Upper lobe of left lung (tissue), 6 donors: ENCODE measurements around the gene CCDC92. TPM values are rescaled to one million over a fixed set of nuclear protein-coding genes. Genes with fewer than 3 reads are reported as not detected.

Experiments
- ATAC-seq, 2 donors: fragments of 200-7000 bp; cut with Tn5 transposase; one replicate each; pipeline ENCODE4 v1.9.1; 2022; ENCODE audit warnings: mild to moderate bottlenecking in 2 of 2, moderate library complexity in 2 of 2; ENCODE audit not compliant: low FRiP score in 2 of 2
- DNase-seq, 2 donors: peaks; one replicate each; pipeline ENCODE4 v3.0.0-alpha.2; 2019 to 2020
- H3K27ac ChIP-seq, 4 donors: fragments of 200-600 bp; sonication (generic); one replicate each; pipeline ENCODE4 v1.5.1; 2016 to 2019
- H3K27me3 ChIP-seq, 4 donors: fragments of 200-600 bp; sonication (generic); one replicate each; pipeline ENCODE4 v1.5.1; 2017 to 2019
- H3K36me3 ChIP-seq, 4 donors: fragments of 200-600 bp; sonication (generic); one replicate each; pipeline ENCODE4 v1.5.1; 2016 to 2019
- H3K4me1 ChIP-seq, 4 donors: fragments of 200-600 bp; sonication (generic); one replicate each; pipeline ENCODE4 v1.5.1; 2018 to 2019
- H3K4me3 ChIP-seq, 4 donors: fragments of 200-600 bp; sonication (generic); one replicate each; pipeline ENCODE4 v1.5.1; 2017 to 2019; ENCODE audit warnings: mild to moderate bottlenecking in 2 of 4, moderate library complexity in 1 of 4
- H3K9me3 ChIP-seq, 4 donors: fragments of 200-600 bp; sonication (generic); one replicate each; pipeline ENCODE4 v1.5.1; 2018 to 2019
- EP300 ChIP-seq, 4 donors: sonication (generic); formaldehyde crosslinking; IDR thresholded peaks; one replicate each; pipeline ENCODE4 v1.5.1; 2017; ENCODE audit warnings: antibody characterized with exemption in 4 of 4, control low read depth in 2 of 4
- POLR2A ChIP-seq, 4 donors: fragments of 450-650 bp; IDR thresholded peaks; one replicate each; pipeline ENCODE4 v1.5.1; 2016 to 2017; ENCODE audit warnings: antibody characterized with exemption in 4 of 4, mild to moderate bottlenecking in 2 of 4
- POLR2AphosphoS5 ChIP-seq, 2 donors: sonication (generic); formaldehyde crosslinking; IDR thresholded peaks; one replicate each; pipeline ENCODE4 v1.5.1; 2017; ENCODE audit warnings: antibody characterized with exemption in 2 of 2
- WGBS, 2 donors: methylation state at CpG; one replicate each; pipeline ENCODE4 v1.1.5; 2017 to 2018; 5-methylcytosine and 5-hydroxymethylcytosine counted together
- total RNA-seq, 6 donors: library from RNA; depleted of rRNA in 4 of 6; stranded (reverse); fragments of >200 nt in 4 of 6; gene quantifications; one replicate each; pipeline versions ENCODE4 v1.1.0 to v1.2.1, GENCODE V29; 2016 to 2021
- TF ChIP-seq, protein P1 (sequence below), 6 experiments: fragments of 450-650 bp in 4 of 6; fragments of 200-600 bp in 2 of 6; sonication (generic) in 2 of 6; IDR thresholded peaks; one replicate each; pipeline ENCODE4 v1.5.1; 2016 to 2019; ENCODE audit warnings: antibody characterized with exemption in 6 of 6
- donor health status: DM: no; HTN: no; CAD: no; lungs with moderate emphysema.
- donor health status: DM: no; HTN: yes; CAD: no; lungs with severe emphysema.

The CCDC92 gene
- total RNA-seq, 6 donors from 2014 or later = 33.8 to 48.9 (median 43.7) TPM

- H3K27me3 ChIP-seq = no peaks in the 10 kb centered on the region
- DNase-seq (no peak), ATAC-seq (no peak)
- H3K27ac ChIP-seq = no peak overlapping the region
- peaks cover 0 to 8% (median 1%) of the 10 kb centered on the region in 4 donors for H3K4me1 ChIP-seq
- no peak overlapping the region for H3K4me3 ChIP-seq
- no peaks in the 10 kb centered on the region for H3K36me3 ChIP-seq
- TF ChIP-seq POLR2AphosphoS5 (IDR thresholded peaks at IDR 0.05) (no peak), EP300 (IDR thresholded peaks at IDR 0.05) (no peak), POLR2A (IDR thresholded peaks at IDR 0.05) (no peak)
- TF ChIP-seq, protein P1, sequence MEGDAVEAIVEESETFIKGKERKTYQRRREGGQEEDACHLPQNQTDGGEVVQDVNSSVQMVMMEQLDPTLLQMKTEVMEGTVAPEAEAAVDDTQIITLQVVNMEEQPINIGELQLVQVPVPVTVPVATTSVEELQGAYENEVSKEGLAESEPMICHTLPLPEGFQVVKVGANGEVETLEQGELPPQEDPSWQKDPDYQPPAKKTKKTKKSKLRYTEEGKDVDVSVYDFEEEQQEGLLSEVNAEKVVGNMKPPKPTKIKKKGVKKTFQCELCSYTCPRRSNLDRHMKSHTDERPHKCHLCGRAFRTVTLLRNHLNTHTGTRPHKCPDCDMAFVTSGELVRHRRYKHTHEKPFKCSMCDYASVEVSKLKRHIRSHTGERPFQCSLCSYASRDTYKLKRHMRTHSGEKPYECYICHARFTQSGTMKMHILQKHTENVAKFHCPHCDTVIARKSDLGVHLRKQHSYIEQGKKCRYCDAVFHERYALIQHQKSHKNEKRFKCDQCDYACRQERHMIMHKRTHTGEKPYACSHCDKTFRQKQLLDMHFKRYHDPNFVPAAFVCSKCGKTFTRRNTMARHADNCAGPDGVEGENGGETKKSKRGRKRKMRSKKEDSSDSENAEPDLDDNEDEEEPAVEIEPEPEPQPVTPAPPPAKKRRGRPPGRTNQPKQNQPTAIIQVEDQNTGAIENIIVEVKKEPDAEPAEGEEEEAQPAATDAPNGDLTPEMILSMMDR (IDR thresholded peaks at IDR 0.05) = no peak
- no peaks in the 10 kb centered on the region for H3K9me3 ChIP-seq
- WGBS, 2 donors = 71 to 100% methylated on average over 5 to 8 of the region's 8 CpGs
Measured at GRCh38 chr12:123958462-123958861, 14.2 kb downstream of the CCDC92 start.

DNA sequence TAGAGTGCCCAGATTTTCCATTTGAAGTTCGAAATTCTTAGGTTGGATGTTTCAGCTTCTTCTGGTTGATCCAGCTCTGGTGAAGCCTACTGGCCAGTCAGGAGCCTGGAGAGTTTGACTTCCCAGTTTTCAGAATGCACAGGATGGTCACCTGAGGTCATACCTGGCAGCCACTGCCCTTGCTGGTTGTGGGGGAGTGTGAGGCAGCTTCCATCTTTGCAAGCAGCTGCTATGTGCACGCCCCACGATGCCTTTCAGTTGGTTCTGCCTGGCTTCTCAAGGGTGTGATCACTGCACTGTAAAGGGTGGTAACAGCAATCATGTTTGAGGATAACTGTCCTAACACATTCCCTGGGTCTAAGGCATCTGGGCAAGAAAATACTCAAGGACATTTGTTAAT is 15.4 kb downstream of the CCDC92 start:
- no peaks in the 10 kb centered on the region for H3K27me3 ChIP-seq
- no peaks in the 10 kb centered on the region for H3K9me3 ChIP-seq
- no peak for ATAC-seq
- peaks cover 1 to 7% (median 6%) of the 10 kb centered on the region in 4 donors for H3K4me1 ChIP-seq
- WGBS, 2 donors = 67 to 94% methylated on average over 3 of the region's 3 CpGs
- no peak overlapping the region for H3K4me3 ChIP-seq
- TF ChIP-seq EP300 (IDR thresholded peaks at IDR 0.05) (no peak), POLR2A (IDR thresholded peaks at IDR 0.05) (no peak), POLR2AphosphoS5 (IDR thresholded peaks at IDR 0.05) (no peak)
- TF ChIP-seq, protein P1 (IDR thresholded peaks at IDR 0.05) = no peak
- no peak for DNase-seq
- H3K36me3 ChIP-seq = no peaks in the 10 kb centered on the region
- no peak overlapping the region for H3K27ac ChIP-seq

DNA sequence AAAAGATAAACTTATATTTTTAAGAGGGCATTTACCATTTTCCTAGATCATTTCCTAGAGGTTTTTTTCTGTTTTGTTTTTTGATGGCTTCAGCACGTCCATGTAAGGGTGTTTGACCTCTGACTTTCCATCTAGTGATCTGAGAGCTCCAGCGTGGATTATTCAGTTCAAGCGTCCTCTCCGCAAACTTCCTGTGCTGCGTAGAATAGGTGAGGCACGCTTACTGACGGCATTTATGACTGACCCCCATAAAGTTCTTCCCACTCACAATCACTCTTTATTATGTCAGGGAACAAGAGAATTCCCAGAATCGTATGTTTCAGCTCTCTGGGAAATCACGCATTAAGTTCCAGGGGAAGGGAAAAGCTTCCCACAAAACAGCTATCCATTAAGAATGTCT is 16.4 kb downstream of the CCDC92 start:
- H3K36me3 ChIP-seq = no peaks in the 10 kb centered on the region
- no peak for DNase-seq
- H3K4me1 ChIP-seq = peaks cover 11 to 16% (median 13%) of the 10 kb centered on the region in 4 donors
- no peaks in the 10 kb centered on the region for H3K9me3 ChIP-seq
- H3K27me3 ChIP-seq = no peaks in the 10 kb centered on the region
- no peak for TF ChIP-seq POLR2A (IDR thresholded peaks at IDR 0.05)
- no peak for TF ChIP-seq EP300 (IDR thresholded peaks at IDR 0.05)
- no peak for TF ChIP-seq POLR2AphosphoS5 (IDR thresholded peaks at IDR 0.05)
- TF ChIP-seq, protein P1 (IDR thresholded peaks at IDR 0.05) = no peak
- 95 to 97% methylated on average over 9 of the region's 9 CpGs for WGBS, 2 donors
- ATAC-seq = no peak
- no peak overlapping the region for H3K27ac ChIP-seq
- no peak overlapping the region for H3K4me3 ChIP-seq

DNA sequence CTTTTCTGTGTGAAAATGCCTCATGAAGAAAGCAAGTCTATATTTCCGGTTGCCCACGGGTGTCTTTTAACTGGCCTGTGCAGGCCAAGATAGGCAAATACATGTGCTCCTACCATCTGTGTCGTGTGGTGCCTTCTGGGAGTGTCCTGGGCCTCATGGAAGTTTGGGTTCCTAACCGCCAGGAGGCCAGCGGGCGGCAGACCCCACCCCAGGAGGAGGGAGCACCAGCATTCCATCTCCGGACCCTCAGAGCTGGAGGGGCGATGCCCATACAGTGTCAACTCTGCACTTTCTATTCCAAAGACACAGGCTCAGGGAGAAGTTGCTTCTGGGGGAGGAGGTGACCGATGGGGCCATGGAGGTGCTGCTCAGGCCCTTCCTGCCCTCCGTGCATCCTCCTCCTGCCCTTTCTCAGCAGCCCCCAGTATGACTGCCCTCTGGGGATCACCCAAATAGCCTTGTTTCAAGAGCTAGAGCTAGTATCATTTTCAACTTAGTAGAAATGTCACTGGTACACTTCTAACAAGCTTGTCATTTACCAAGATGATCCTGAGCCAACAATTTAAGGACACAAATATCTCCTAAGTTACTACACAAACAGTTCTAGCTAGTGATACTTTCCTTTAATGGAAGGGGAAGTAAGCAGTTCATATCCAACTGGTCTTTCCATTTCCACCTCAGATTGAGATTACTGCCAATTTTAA is 17.8 kb downstream of the CCDC92 start:
- no peaks in the 10 kb centered on the region for H3K27me3 ChIP-seq
- no peak overlapping the region for H3K4me3 ChIP-seq
- peaks cover 13 to 23% (median 16%) of the 10 kb centered on the region in 4 donors for H3K4me1 ChIP-seq
- no peaks in the 10 kb centered on the region for H3K36me3 ChIP-seq
- no peak for ATAC-seq
- no peak for TF ChIP-seq POLR2A (IDR thresholded peaks at IDR 0.05)
- no peak for TF ChIP-seq EP300 (IDR thresholded peaks at IDR 0.05)
- TF ChIP-seq, protein P1 (IDR thresholded peaks at IDR 0.05) = no peak
- TF ChIP-seq POLR2AphosphoS5 (IDR thresholded peaks at IDR 0.05) = no peak
- H3K9me3 ChIP-seq = no peaks in the 10 kb centered on the region
- 94% methylated on average over 4 to 10 of the region's 10 CpGs for WGBS, 2 donors
- DNase-seq = no peak
- no peak overlapping the region for H3K27ac ChIP-seq

- TF ChIP-seq, protein P1 (IDR thresholded peaks at IDR 0.05) = no peak
- TF ChIP-seq POLR2A (IDR thresholded peaks at IDR 0.05) (no peak), POLR2AphosphoS5 (IDR thresholded peaks at IDR 0.05) (no peak), EP300 (IDR thresholded peaks at IDR 0.05) (peak in 2 of 4 donors; percentile 11 to 23)
- no peaks in the 10 kb centered on the region for H3K36me3 ChIP-seq
- no peak overlapping the region for H3K4me3 ChIP-seq
- peaks cover 14 to 25% (median 21%) of the 10 kb centered on the region in 4 donors for H3K4me1 ChIP-seq
- WGBS, 2 donors = 23 to 38% methylated on average over 2 of the region's 2 CpGs
- DNase-seq (no peak), ATAC-seq (peak; percentile 24 to 28)
- peak overlapping the region; percentile 36 to 60 (median 46) for H3K27ac ChIP-seq
- H3K27me3 ChIP-seq = no peaks in the 10 kb centered on the region
- H3K9me3 ChIP-seq = no peaks in the 10 kb centered on the region
Measured at GRCh38 chr12:123952037-123952436, 20.6 kb downstream of the CCDC92 start.
